NT2/D1 (cell line): ENCODE results near the gene BAG1.

Experiments used
- SUZ12 ChIP-seq: IDR thresholded peaks from 2 replicates; pipeline ENCODE4 v1.6.1; 2011; ENCODE audit not compliant: insufficient read length, insufficient read depth; ENCODE audit errors: extremely low read depth
- YY1 ChIP-seq: IDR thresholded peaks from 2 replicates; pipeline ENCODE4 v1.6.1; 2011; ENCODE audit not compliant: insufficient read length, insufficient read depth
- ZNF274 ChIP-seq: IDR thresholded peaks from 2 replicates; pipeline ENCODE4 v1.6.1; 2011; ENCODE audit warnings: mild to moderate bottlenecking, low read depth, low read length

GRCh38 chr9:33227741-33228140 lies 36.8 kb downstream of the BAG1 start:
- TF ChIP-seq ZNF274, result no peak
- no peak for TF ChIP-seq YY1
- TF ChIP-seq SUZ12, result no peak
